Testis (tissue), 3 donors: ENCODE measurements around the gene MTAP. TPM values are rescaled to one million over a fixed set of nuclear protein-coding genes. Genes with fewer than 3 reads are reported as not detected.

Experiments used
- DNase-seq: peaks from one replicate; pipeline ENCODE4 v3.0.0-alpha.2; 2019
- H3K27ac ChIP-seq, 2 donors: fragments of 200-600 bp; sonication (generic); one replicate each; pipeline ENCODE4 v1.5.1; 2019
- H3K27me3 ChIP-seq: fragments of 200-600 bp; sonication (generic); one replicate; pipeline ENCODE4 v1.5.1; 2019
- H3K36me3 ChIP-seq: fragments of 200-600 bp; sonication (generic); one replicate; pipeline ENCODE4 v1.5.1; 2017; ENCODE audit warnings: low read depth; ENCODE audit errors: missing control alignments
- H3K4me1 ChIP-seq: fragments of 200-600 bp; sonication (generic); one replicate; pipeline ENCODE4 v1.5.1; 2019
- H3K4me3 ChIP-seq, 2 donors: fragments of 200-600 bp; sonication (generic); one replicate each; pipeline ENCODE4 v1.5.1; 2017 to 2019
- H3K9me3 ChIP-seq: fragments of 200-600 bp; sonication (generic); one replicate; pipeline ENCODE4 v1.5.1; 2017
- POLR2A ChIP-seq: fragments of 450-650 bp; IDR thresholded peaks from one replicate; pipeline ENCODE4 v1.6.1; 2017; ENCODE audit warnings: antibody characterized with exemption, mild to moderate bottlenecking, moderate library complexity
- WGBS, 2 donors: methylation state at CpG; one replicate each; pipeline ENCODE4 v1.1.5; 2018; 5-methylcytosine and 5-hydroxymethylcytosine counted together
- intact Hi-C: fragments of 100-400 bp; cut with DNase I; formaldehyde crosslinking; loops from one replicate; pipeline ENCODE4 v1.15.1; 2023; ENCODE audit warnings: low total_unique reads
- polyA plus RNA-seq: library from polyadenylated mRNA; stranded (reverse); fragments of 350-450 nt; fragmentation: Illumina TruSeq; extraction: RNeasy Lipid Tissue Mini Kit (QIAGEN cat#74804); gene quantifications from one replicate; pipeline ENCODE4 v1.2.3, GENCODE V29; 2014; ENCODE audit warnings: low read depth, low replicate concordance; ENCODE audit not compliant: insufficient read depth
- total RNA-seq, 2 donors: library from RNA; depleted of rRNA; stranded (reverse); fragments of >200 nt; gene quantifications; one replicate each; pipeline ENCODE4 v1.2.3, GENCODE V29; 2016
- TF ChIP-seq, protein P1 (sequence below), 3 experiments: fragments of 450-650 bp in 2 of 3; fragments of 200-600 bp in 1 of 3; sonication (generic) in 1 of 3; IDR thresholded peaks; one replicate each; pipeline ENCODE4 v1.5.1; 2016 to 2019; ENCODE audit warnings: antibody characterized with exemption in 3 of 3, mild to moderate bottlenecking in 2 of 3, moderate library complexity in 1 of 3

Gene MTAP
- total and polyA plus RNA-seq, 3 donors from 2014 or later = 18.2 to 21.2 (median 19.3) TPM

DNA sequence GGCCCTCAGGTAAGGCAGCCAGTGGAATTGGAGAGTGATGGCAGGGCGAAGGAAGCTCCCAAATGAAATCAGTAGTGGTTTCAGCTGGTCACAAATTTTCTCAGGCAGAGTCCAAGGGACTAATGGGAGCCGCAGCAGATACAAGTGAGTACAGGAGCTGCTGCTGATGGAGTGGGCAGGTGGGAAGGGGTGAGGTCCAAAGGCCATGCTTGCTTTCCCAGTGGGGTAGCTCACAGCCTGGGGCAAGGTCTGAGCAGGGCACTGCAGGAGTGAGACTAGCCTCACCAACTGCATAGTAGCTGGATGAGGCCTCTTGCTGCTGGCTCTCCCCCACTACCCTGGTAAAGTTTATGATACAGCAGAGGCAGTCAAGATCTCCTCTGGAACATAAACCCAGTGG, 38.2 kb downstream of the MTAP start:
- no peak for TF ChIP-seq POLR2A
- TF ChIP-seq, protein P1, sequence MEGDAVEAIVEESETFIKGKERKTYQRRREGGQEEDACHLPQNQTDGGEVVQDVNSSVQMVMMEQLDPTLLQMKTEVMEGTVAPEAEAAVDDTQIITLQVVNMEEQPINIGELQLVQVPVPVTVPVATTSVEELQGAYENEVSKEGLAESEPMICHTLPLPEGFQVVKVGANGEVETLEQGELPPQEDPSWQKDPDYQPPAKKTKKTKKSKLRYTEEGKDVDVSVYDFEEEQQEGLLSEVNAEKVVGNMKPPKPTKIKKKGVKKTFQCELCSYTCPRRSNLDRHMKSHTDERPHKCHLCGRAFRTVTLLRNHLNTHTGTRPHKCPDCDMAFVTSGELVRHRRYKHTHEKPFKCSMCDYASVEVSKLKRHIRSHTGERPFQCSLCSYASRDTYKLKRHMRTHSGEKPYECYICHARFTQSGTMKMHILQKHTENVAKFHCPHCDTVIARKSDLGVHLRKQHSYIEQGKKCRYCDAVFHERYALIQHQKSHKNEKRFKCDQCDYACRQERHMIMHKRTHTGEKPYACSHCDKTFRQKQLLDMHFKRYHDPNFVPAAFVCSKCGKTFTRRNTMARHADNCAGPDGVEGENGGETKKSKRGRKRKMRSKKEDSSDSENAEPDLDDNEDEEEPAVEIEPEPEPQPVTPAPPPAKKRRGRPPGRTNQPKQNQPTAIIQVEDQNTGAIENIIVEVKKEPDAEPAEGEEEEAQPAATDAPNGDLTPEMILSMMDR (IDR thresholded peaks at IDR 0.05) = no peak
- Histone ChIP-seq H3K9me3 (no peaks in the 10 kb centered on the region), H3K4me3 (no peak overlapping the region), H3K36me3 (peaks cover 6% of the 10 kb centered on the region), H3K27ac (no peak overlapping the region), H3K27me3 (no peaks in the 10 kb centered on the region), H3K4me1 (no peaks in the 10 kb centered on the region)
- intact Hi-C loops = no loop called here
- 85 to 95% methylated on average over 2 of the region's 2 CpGs for WGBS, 2 donors
- DNase-seq = no peak

DNA sequence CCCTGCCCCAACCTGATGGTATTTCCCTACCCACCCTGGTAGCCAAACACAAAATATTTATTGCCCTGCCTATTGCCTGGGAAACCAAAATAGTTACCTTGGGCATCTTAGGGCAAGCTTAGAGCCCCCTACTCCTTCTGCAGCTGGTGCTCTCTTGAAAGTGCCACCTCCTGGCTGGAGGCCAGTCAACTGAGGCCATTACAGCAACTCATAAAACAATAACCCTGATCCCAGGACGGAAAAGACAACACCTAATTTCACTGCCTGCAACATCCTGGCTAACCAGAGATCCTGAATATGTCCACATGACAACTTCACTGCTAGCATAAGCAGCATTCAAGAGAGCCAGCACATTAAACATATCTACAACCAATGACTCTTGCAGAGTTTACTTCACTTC, 38.7 kb downstream of the MTAP start:
- Histone ChIP-seq H3K9me3 (no peaks in the 10 kb centered on the region), H3K4me3 (no peak overlapping the region), H3K4me1 (no peaks in the 10 kb centered on the region), H3K27me3 (no peaks in the 10 kb centered on the region), H3K27ac (no peak overlapping the region), H3K36me3 (peaks cover 6% of the 10 kb centered on the region)
- intact Hi-C loops = no loop called here
- 83% methylated on average over 1 of the region's 1 CpG; no CpG with 5 or more reads in 1 of the 2 donors for WGBS, 2 donors
- DNase-seq = no peak
- no peak for TF ChIP-seq POLR2A
- TF ChIP-seq, protein P1 (IDR thresholded peaks at IDR 0.05) = no peak

DNA sequence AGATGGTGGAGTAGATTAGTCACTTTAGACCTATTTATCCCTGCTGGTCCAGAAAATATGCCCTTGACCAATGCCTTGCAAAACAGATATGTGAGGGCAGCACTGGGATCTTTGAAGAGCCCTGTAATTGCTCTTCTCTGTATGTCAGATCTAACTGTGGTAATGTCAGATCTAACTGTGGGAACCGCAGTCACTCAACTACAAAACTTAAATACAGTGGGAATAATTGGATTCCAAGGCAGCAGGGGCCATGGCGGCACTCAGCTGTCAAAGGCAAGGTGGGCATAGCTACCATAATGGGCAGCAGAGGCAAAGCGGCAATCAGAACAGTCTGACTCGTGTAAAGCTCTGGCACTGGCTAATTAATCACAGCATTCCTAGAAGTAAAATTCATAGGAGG, 46.2 kb downstream of the MTAP start:
- no peak overlapping the region for H3K4me3 ChIP-seq
- no peak overlapping the region for H3K27ac ChIP-seq
- intact Hi-C loops = no loop called here
- H3K4me1 ChIP-seq = no peaks in the 10 kb centered on the region
- no peaks in the 10 kb centered on the region for H3K36me3 ChIP-seq
- no peak for TF ChIP-seq POLR2A
- TF ChIP-seq, protein P1 (IDR thresholded peaks at IDR 0.05) = no peak
- DNase-seq = no peak
- H3K27me3 ChIP-seq = no peaks in the 10 kb centered on the region
- WGBS, 2 donors = 95 to 97% methylated on average over 4 of the region's 4 CpGs
- H3K9me3 ChIP-seq = no peaks in the 10 kb centered on the region

DNA sequence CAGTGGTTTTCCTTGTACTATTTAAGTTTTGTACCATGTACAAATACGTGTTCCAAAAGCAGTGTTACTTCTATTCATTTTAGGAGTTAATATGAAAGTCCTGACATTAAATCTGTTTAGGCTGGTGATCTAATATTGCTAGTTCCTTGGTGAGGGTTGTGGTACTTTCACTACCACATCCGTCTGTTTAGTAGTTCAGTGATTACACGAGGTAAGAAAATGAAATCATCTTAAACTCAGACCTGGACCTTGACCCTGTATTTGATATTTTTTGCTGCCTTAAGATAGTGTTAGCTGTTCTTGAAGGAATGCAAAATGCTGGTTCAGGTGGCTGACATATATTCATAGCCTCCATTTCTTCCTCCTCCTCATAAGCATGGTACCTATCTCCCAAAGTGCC, 50.3 kb downstream of the MTAP start:
- H3K4me3 ChIP-seq = no peak overlapping the region
- DNase-seq = no peak
- intact Hi-C loops = no loop called here
- 71 to 73% methylated on average over 3 of the region's 3 CpGs for WGBS, 2 donors
- H3K4me1 ChIP-seq = no peaks in the 10 kb centered on the region
- no peaks in the 10 kb centered on the region for H3K9me3 ChIP-seq
- H3K36me3 ChIP-seq = no peaks in the 10 kb centered on the region
- TF ChIP-seq POLR2A = no peak
- TF ChIP-seq, protein P1 (IDR thresholded peaks at IDR 0.05) = no peak
- no peaks in the 10 kb centered on the region for H3K27me3 ChIP-seq
- H3K27ac ChIP-seq = no peak overlapping the region

DNA sequence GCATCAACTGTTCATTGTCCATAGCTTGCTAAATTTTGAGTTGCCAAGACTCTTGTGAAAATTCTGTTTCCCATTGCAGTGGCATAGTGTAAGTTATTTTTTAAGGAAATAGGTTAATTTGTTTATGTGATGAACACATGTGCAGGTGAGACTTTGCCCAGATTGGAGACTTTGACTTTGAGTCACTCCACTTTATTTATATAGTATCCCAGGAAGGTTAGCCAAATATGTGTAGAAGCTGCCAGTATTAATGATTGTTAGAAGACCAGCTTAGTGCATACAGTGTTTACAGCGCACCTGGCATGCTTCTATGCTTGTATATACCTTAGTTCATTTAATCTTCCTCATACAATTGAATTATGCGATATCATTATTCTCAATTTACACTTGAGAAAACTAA, 51.0 kb downstream of the MTAP start:
- Histone ChIP-seq H3K27ac (no peak overlapping the region), H3K4me1 (no peaks in the 10 kb centered on the region), H3K9me3 (no peaks in the 10 kb centered on the region), H3K4me3 (no peak overlapping the region), H3K27me3 (no peaks in the 10 kb centered on the region), H3K36me3 (no peaks in the 10 kb centered on the region)
- intact Hi-C loops = no loop called here
- DNase-seq = no peak
- 98 to 99% methylated on average over 2 of the region's 2 CpGs for WGBS, 2 donors
- TF ChIP-seq POLR2A = no peak
- TF ChIP-seq, protein P1 (IDR thresholded peaks at IDR 0.05) = no peak
